SK-N-SH (cell line): ENCODE data around the gene SMIM5.

Source experiments
- CHD2 ChIP-seq: fragments of 150-350 bp; IDR thresholded peaks from 2 replicates; pipeline ENCODE4 v1.6.1; 2018; ENCODE audit warnings: low read length; ENCODE audit not compliant: partially characterized antibody
- CTCF ChIP-seq: fragments of 200-600 bp; sonication (generic); IDR thresholded peaks from 2 replicates; pipeline ENCODE4 v1.6.1; 2017; ENCODE audit warnings: antibody characterized with exemption, mild to moderate bottlenecking, moderate library complexity
- FOXJ3 ChIP-seq: sonication (generic); formaldehyde crosslinking; IDR thresholded peaks from 2 replicates; pipeline ENCODE4 v1.5.1; 2020; ENCODE audit warnings: mild to moderate bottlenecking, missing genetic modification reagents
- USF2 ChIP-seq: fragments of 150-350 bp; IDR thresholded peaks from 2 replicates; pipeline ENCODE4 v1.6.1; 2017; ENCODE audit warnings: antibody characterized with exemption, low read length, low read depth, borderline replicate concordance

- TF ChIP-seq FOXJ3 (CRISPR knock-in tag) = no peak
- TF ChIP-seq CTCF = no peak
- no peak for TF ChIP-seq CHD2
- TF ChIP-seq USF2 = no peak
These were observed 29.3 kb downstream of the SMIM5 start for GRCh38 chr17:75662511-75662910.
